GM18505 (cell line): Measurements from ENCODE around the gene ST3GAL3.

Experiments
- ATAC-seq: cut with Tn5 transposase; IDR thresholded peaks from one replicate; pipeline ENCODE4 v1.9.1; 2021; ENCODE audit not compliant: unreplicated experiment
- POLR2A ChIP-seq: IDR thresholded peaks from 4 replicates; pipeline ENCODE4 v1.6.1; 2011; ENCODE audit warnings: borderline replicate concordance; ENCODE audit not compliant: insufficient read depth, insufficient read length; ENCODE audit errors: extremely low read depth

ST3GAL3 gene

GRCh38 chr1:43835082-43836021 lies 128.0 kb downstream of the ST3GAL3 start:
- no peak for TF ChIP-seq POLR2A
- ATAC-seq: no peak

GRCh38 chr1:43836267-43836951 lies 129.1 kb downstream of the ST3GAL3 start:
- peak; percentile 55 for ATAC-seq

GRCh38 chr1:43839056-43839455 lies 131.7 kb downstream of the ST3GAL3 start:
- TF ChIP-seq POLR2A: no peak
- no peak for ATAC-seq

More at GRCh38 chr1:43836267-43836951, 129.1 kb downstream of the ST3GAL3 start:
- no peak for TF ChIP-seq POLR2A

GRCh38 chr1:43841321-43842174 lies 134.2 kb downstream of the ST3GAL3 start:
- TF ChIP-seq POLR2A: no peak
- no peak for ATAC-seq

- no peak for TF ChIP-seq POLR2A
- ATAC-seq: no peak
Observed at GRCh38 chr1:43842175-43842498, 134.8 kb downstream of the ST3GAL3 start.

- no peak for ATAC-seq
- TF ChIP-seq POLR2A: no peak
Observed at GRCh38 chr1:43843684-43844083, 136.3 kb downstream of the ST3GAL3 start.

- TF ChIP-seq POLR2A: no peak
- ATAC-seq: no peak
Observed at GRCh38 chr1:43844114-43844513, 136.8 kb downstream of the ST3GAL3 start.

GRCh38 chr1:43847290-43847689 lies 140.0 kb downstream of the ST3GAL3 start:
- no peak for ATAC-seq
- TF ChIP-seq POLR2A: no peak

- ATAC-seq: no peak
- TF ChIP-seq POLR2A: no peak
Observed at GRCh38 chr1:43847882-43848281, 140.5 kb downstream of the ST3GAL3 start.

GRCh38 chr1:43849670-43850069 lies 142.3 kb downstream of the ST3GAL3 start:
- ATAC-seq: no peak
- TF ChIP-seq POLR2A: no peak

- no peak for ATAC-seq
- TF ChIP-seq POLR2A: no peak
Observed at GRCh38 chr1:43850591-43851233, 143.4 kb downstream of the ST3GAL3 start.

GRCh38 chr1:43851561-43852338 lies 144.4 kb downstream of the ST3GAL3 start:
- TF ChIP-seq POLR2A: no peak

More at GRCh38 chr1:43851561-43852338, 144.4 kb downstream of the ST3GAL3 start:
- no peak for ATAC-seq
